HepG2 (cell line): Measurements from ENCODE around the gene CLDN17. TPM values are rescaled to one million over a fixed set of nuclear protein-coding genes. Genes with fewer than 3 reads are reported as not detected.

Experiments
- ATAC-seq: fragments of 200-7000 bp; cut with Tn5 transposase; 3 replicates; pipeline ENCODE4 v1.9.1; 2020; ENCODE audit warnings: mild to moderate bottlenecking, moderate library complexity
- BruUV-seq: library from RNA; stranded (reverse); fragments of 400-500 nt; replicated peaks from 2 replicates; lab custom pipeline; 2021; lab: Mats Ljungman, UMichigan
- CTCF ChIA-PET: fragments of 300-600 bp; formaldehyde crosslinking; extraction: SDS; loops from one replicate; lab custom pipeline; 2021; ENCODE audit warnings: low total read pairs, inconsistent platforms, low intra/inter-chr PET ratio; lab: Yijun Ruan, JAX
- POLR2A ChIA-PET: fragments of 350-600 bp; sonication (Branson Sonifier 250); formaldehyde crosslinking; loops from one replicate; lab custom pipeline; 2020; ENCODE audit warnings: antibody characterized with exemption, inconsistent platforms; lab: Yijun Ruan, JAX
- DNase-seq: peaks from one replicate; pipeline ENCODE4 v3.0.0-alpha.2; 2015; ENCODE audit warnings: low spot score
- FAIRE-seq: peaks from 3 replicates; lab custom pipeline; 2011; peaks lifted over from hg19 to GRCh38; lab: Jason Lieb, UNC
- H2AFZ ChIP-seq: one replicate; pipeline ENCODE4 v1.6.1; 2011; ENCODE audit warnings: low read length, inconsistent platforms
- H3K27ac ChIP-seq: fragments of 300-600 bp; 3 replicates; pipeline ENCODE4 v1.8.0; 2011; ENCODE audit warnings: mixed run types, mild to moderate bottlenecking, mixed read lengths, low read length, inconsistent platforms; ENCODE audit not compliant: insufficient read depth; ENCODE audit errors: extremely low read length
- H3K27me3 ChIP-seq, 2 experiments: fragments of 200-600 bp in 1 of 2; 2 replicates in 1 of 2; 3 replicates in 1 of 2; pipeline versions ENCODE4 v1.6.0 to v1.8.0; 2011; ENCODE audit warnings: low read length in 2 of 2, mild to moderate bottlenecking in 2 of 2, moderate library complexity in 2 of 2, inconsistent platforms in 1 of 2; ENCODE audit not compliant: insufficient read depth in 2 of 2, control insufficient read depth in 1 of 2
- H3K36me3 ChIP-seq, 2 experiments: fragments of 200-600 bp in 1 of 2; replicated peaks in 1 of 2; 2 replicates in 1 of 2; 3 replicates in 1 of 2; pipeline versions ENCODE4 v1.5.1 to v1.8.0; 2011; ENCODE audit warnings: low read length in 2 of 2, inconsistent platforms in 1 of 2; ENCODE audit not compliant: insufficient read depth in 2 of 2, control insufficient read depth in 1 of 2
- H3K4me1 ChIP-seq: 2 replicates; pipeline ENCODE4 v1.5.1; 2012; ENCODE audit warnings: low read length, inconsistent platforms; ENCODE audit not compliant: insufficient read depth
- H3K4me2 ChIP-seq: 2 replicates; pipeline ENCODE4 v1.6.0; 2011; ENCODE audit warnings: low read depth, low read length, inconsistent platforms
- H3K4me3 ChIP-seq, 3 experiments: fragments of 200-600 bp in 1 of 3; sonication (generic), shearing (Covaris generic) in 1 of 3; replicated peaks in 1 of 3; 2 replicates each; pipeline ENCODE4 v1.5.1; 2011 to 2016; ENCODE audit warnings: low read length in 3 of 3, inconsistent platforms in 2 of 3, low read depth in 2 of 3, mild to moderate bottlenecking in 2 of 3, control low read depth in 1 of 3, mixed read lengths in 1 of 3; ENCODE audit not compliant: insufficient read depth in 1 of 3
- H3K79me2 ChIP-seq: one replicate; pipeline ENCODE4 v1.6.1; 2011; ENCODE audit warnings: low read length, inconsistent platforms; ENCODE audit not compliant: insufficient read depth
- H3K9ac ChIP-seq: 2 replicates; pipeline ENCODE4 v1.6.0; 2011; ENCODE audit warnings: mild to moderate bottlenecking, low read depth, low read length, inconsistent platforms; ENCODE audit not compliant: insufficient read depth
- H3K9me3 ChIP-seq: 2 replicates; pipeline ENCODE4 v1.5.1; 2012; ENCODE audit warnings: mild to moderate bottlenecking, low read length
- H4K20me1 ChIP-seq: 2 replicates; pipeline ENCODE4 v1.6.0; 2011; ENCODE audit warnings: inconsistent platforms, mild to moderate bottlenecking, low read length, moderate library complexity; ENCODE audit not compliant: insufficient read depth
- DBP ChIP-seq: sonication (generic); formaldehyde crosslinking; IDR thresholded peaks from 2 replicates; pipeline ENCODE4 v1.4.0; 2020; ENCODE audit warnings: missing genetic modification reagents; ENCODE audit errors: not compliant biosample characterization
- DDIT3 ChIP-seq: sonication (generic); formaldehyde crosslinking; IDR thresholded peaks from 2 replicates; pipeline ENCODE4 v1.4.0; 2020; ENCODE audit warnings: mild to moderate bottlenecking, missing genetic modification reagents
- GTF2F1 ChIP-seq: fragments of 150-350 bp; IDR thresholded peaks from 2 replicates; pipeline ENCODE4 v1.6.1; 2014; ENCODE audit warnings: low read length
- MED8 ChIP-seq: sonication (generic); formaldehyde crosslinking; IDR thresholded peaks from 2 replicates; pipeline ENCODE4 v1.8.1; 2023; ENCODE audit warnings: mild to moderate bottlenecking, missing genetic modification reagents; ENCODE audit not compliant: insufficient replicate concordance
- MLX ChIP-seq: IDR thresholded peaks from 2 replicates; pipeline ENCODE4 v1.6.1; 2016
- PAF1 ChIP-seq: IDR thresholded peaks from 2 replicates; pipeline ENCODE4 v1.6.1; 2016; ENCODE audit warnings: missing genetic modification reagents, missing compliant biosample characterization
- PCBP1 ChIP-seq: fragments of 200-400 bp; formaldehyde crosslinking; IDR thresholded peaks from 2 replicates; pipeline ENCODE4 v1.6.1; 2017; ENCODE audit warnings: mild to moderate bottlenecking, low read depth, low read length, borderline replicate concordance
- PHF20 ChIP-seq: sonication (generic); formaldehyde crosslinking; IDR thresholded peaks from 2 replicates; pipeline ENCODE4 v1.5.0; 2020; ENCODE audit warnings: mild to moderate bottlenecking, missing genetic modification reagents
- POGK ChIP-seq: sonication (generic); formaldehyde crosslinking; conservative IDR thresholded peaks from 2 replicates; pipeline ENCODE4 v1.8.0; 2022; ENCODE audit warnings: mild to moderate bottlenecking, moderate library complexity, missing genetic modification reagents
- RBFOX2 ChIP-seq: fragments of 200-400 bp; formaldehyde crosslinking; IDR thresholded peaks from 2 replicates; pipeline ENCODE4 v1.6.1; 2017; ENCODE audit warnings: low read depth, mild to moderate bottlenecking, low read length
- RFX3 ChIP-seq: IDR thresholded peaks from 2 replicates; pipeline ENCODE4 v1.6.1; 2016; ENCODE audit warnings: missing biosample characterization, missing genetic modification reagents
- SRY ChIP-seq: sonication (generic); formaldehyde crosslinking; IDR thresholded peaks from 2 replicates; pipeline ENCODE4 v1.8.0; 2022; ENCODE audit warnings: mild to moderate bottlenecking, missing genetic modification reagents
- TAF1 ChIP-seq: sonication (generic); formaldehyde crosslinking; IDR thresholded peaks from 2 replicates; pipeline ENCODE4 v1.4.0; 2020; ENCODE audit warnings: missing genetic modification reagents
- TBX2 ChIP-seq: sonication (generic); formaldehyde crosslinking; IDR thresholded peaks from 2 replicates; pipeline ENCODE4 v1.5.0; 2020; ENCODE audit warnings: missing genetic modification reagents, mild to moderate bottlenecking, borderline replicate concordance
- ZNF510 ChIP-seq: sonication (generic); formaldehyde crosslinking; IDR thresholded peaks from 2 replicates; pipeline ENCODE4 v1.4.0; 2020; ENCODE audit warnings: low read depth, mild to moderate bottlenecking, missing genetic modification reagents
- ZNF598 ChIP-seq: sonication (generic); formaldehyde crosslinking; IDR thresholded peaks from 2 replicates; pipeline ENCODE4 v1.5.1; 2020; ENCODE audit warnings: mild to moderate bottlenecking, missing genetic modification reagents, borderline replicate concordance
- ZNF704 ChIP-seq: sonication (generic); formaldehyde crosslinking; IDR thresholded peaks from 2 replicates; pipeline ENCODE4 v1.8.1; 2023; ENCODE audit warnings: mild to moderate bottlenecking, inconsistent platforms, moderate library complexity, missing genetic modification reagents, borderline replicate concordance
- ZNF720 ChIP-seq: sonication (generic); formaldehyde crosslinking; IDR thresholded peaks from 2 replicates; pipeline ENCODE4 v1.4.0; 2020; ENCODE audit warnings: missing genetic modification reagents
- in situ Hi-C: cut with HindIII; loops from 2 replicates; pipeline ENCODE4 v1.10.0; 2017; ENCODE audit warnings: low pct_unique_long_range_greater_than_20kb; ENCODE audit not compliant: extremely low pct_ligation_motif_present
- intact Hi-C: fragments of 100-400 bp; cut with micrococcal nuclease; formaldehyde crosslinking; loops from one replicate; pipeline ENCODE4 v1.10.0; 2022; ENCODE audit not compliant: unreplicated experiment
- polyA plus RNA-seq, 8 experiments: library from polyadenylated mRNA; depleted of rRNA in 3 of 8; stranded (reverse) in 7 of 8; unstranded in 1 of 8; fragments of >200 nt; fragmentation: Illumina TruSeq in 4 of 8; extraction: Trizol in 4 of 8; gene quantifications; 2 replicates each; pipeline versions ENCODE4 v1.2.1 to v1.2.3, GENCODE V29; 2011 to 2016; ENCODE audit warnings: low read depth in 4 of 8, missing spikeins in 1 of 8, mixed read lengths in 1 of 8; ENCODE audit not compliant: insufficient read depth in 1 of 8
- total RNA-seq, 5 experiments: library from RNA; depleted of rRNA; stranded (reverse); fragments of >200 nt; fragmentation: Illumina TruSeq; extraction: Trizol; gene quantifications; 2 replicates each; pipeline ENCODE4 v1.2.3, GENCODE V29; 2016; ENCODE audit warnings: low read depth in 1 of 5

CLDN17 gene
- total and polyA plus RNA-seq, 2 of the 13 experiments (the other 11 are each of a cell fraction or from before 2014, with no cell fraction given): not detected

GRCh38 chr21:30126576-30126975 lies 40.0 kb downstream of the CLDN17 start:
- H3K27ac ChIP-seq: no peak overlapping the region
- intact Hi-C loops (no loop called here), in situ Hi-C loops (no loop called here)
- H3K4me2 ChIP-seq: no peak overlapping the region
- no peaks in the 10 kb centered on the region for H3K27me3 ChIP-seq
- ChIA-PET CTCF (no interaction called here), POLR2A (no interaction called here)
- no peaks in the 10 kb centered on the region for H3K4me1 ChIP-seq
- H4K20me1 ChIP-seq: no peaks in the 10 kb centered on the region
- peaks cover 78% of the 10 kb centered on the region for H3K9me3 ChIP-seq
- H3K79me2 ChIP-seq: no peaks in the 10 kb centered on the region
- ATAC-seq (no peak), DNase-seq (no peak), FAIRE-seq (no peak)
- no TSS peak for BruUV-seq
- H2AFZ ChIP-seq: no peak overlapping the region
- TF ChIP-seq DDIT3 (CRISPR knock-in tag) (no peak), DBP (CRISPR knock-in tag) (no peak), ZNF598 (no peak), POGK (CRISPR knock-in tag) (no peak), GTF2F1 (no peak), TAF1 (CRISPR knock-in tag) (no peak), PCBP1 (no peak), ZNF510 (CRISPR knock-in tag) (no peak), MED8 (no peak), SRY (CRISPR knock-in tag) (no peak), ZNF720 (no peak), TBX2 (no peak), PHF20 (CRISPR knock-in tag) (no peak), ZNF704 (CRISPR knock-in tag) (no peak), PAF1 (CRISPR knock-in tag) (no peak), RBFOX2 (no peak), RFX3 (no peak), MLX (CRISPR knock-in tag) (no peak)
- H3K36me3 ChIP-seq: no peaks in the 10 kb centered on the region
- H3K9ac ChIP-seq: no peak overlapping the region
- H3K4me3 ChIP-seq: no peak overlapping the region
